ENCODE data around the gene ST8SIA6.

DNA sequence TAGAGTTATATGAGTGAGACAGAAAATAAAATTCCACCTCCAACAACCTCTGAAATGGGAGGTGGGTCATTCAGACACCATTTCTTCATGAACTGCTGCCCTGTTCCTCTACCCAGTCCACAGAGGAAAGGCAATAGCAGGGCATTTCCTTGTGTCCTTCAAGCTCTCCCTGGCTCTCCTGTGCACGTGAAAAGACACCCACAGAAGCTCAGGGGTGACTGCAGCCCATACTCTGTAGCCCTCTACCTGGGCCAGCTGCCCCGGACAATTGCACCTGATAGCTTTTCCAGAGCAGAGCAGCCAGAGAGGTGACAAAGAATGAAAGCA, 10.0 kb downstream of the ST8SIA6 start:
- TF ChIP-seq RAD21 (IDR thresholded peaks at IDR 0.05; ENCODE audit: insufficient read depth, low read depth, low read length) = no peak
- no peak for TF ChIP-seq BACH1 (IDR thresholded peaks at IDR 0.05; ENCODE audit: borderline replicate concordance)
- TF ChIP-seq POLR2A (IDR thresholded peaks at IDR 0.05; ENCODE audit: low read depth, low read length) = no peak
- TF ChIP-seq, protein P1, sequence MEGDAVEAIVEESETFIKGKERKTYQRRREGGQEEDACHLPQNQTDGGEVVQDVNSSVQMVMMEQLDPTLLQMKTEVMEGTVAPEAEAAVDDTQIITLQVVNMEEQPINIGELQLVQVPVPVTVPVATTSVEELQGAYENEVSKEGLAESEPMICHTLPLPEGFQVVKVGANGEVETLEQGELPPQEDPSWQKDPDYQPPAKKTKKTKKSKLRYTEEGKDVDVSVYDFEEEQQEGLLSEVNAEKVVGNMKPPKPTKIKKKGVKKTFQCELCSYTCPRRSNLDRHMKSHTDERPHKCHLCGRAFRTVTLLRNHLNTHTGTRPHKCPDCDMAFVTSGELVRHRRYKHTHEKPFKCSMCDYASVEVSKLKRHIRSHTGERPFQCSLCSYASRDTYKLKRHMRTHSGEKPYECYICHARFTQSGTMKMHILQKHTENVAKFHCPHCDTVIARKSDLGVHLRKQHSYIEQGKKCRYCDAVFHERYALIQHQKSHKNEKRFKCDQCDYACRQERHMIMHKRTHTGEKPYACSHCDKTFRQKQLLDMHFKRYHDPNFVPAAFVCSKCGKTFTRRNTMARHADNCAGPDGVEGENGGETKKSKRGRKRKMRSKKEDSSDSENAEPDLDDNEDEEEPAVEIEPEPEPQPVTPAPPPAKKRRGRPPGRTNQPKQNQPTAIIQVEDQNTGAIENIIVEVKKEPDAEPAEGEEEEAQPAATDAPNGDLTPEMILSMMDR (IDR thresholded peaks at IDR 0.05 in 2 of 3, conservative IDR thresholded peaks at IDR 0.05 in 1 of 3; ENCODE audit: control insufficient read depth in 2 of 3, extremely low read depth in 1 of 3, insufficient read depth in 1 of 3, low read depth in 3 of 3, low read length in 3 of 3) = no peak
- no peak for TF ChIP-seq EZH2 (IDR thresholded peaks at IDR 0.05; ENCODE audit: borderline replicate concordance, control insufficient read depth, low read depth, low read length)
- TF ChIP-seq TCF7 (IDR thresholded peaks at IDR 0.05; ENCODE audit: borderline replicate concordance) = no peak
- TF ChIP-seq YY1 (IDR thresholded peaks at IDR 0.05; ENCODE audit: low read depth, low read length) = no peak
- no peak for TF ChIP-seq POLR2AphosphoS5 (IDR thresholded peaks at IDR 0.05; ENCODE audit: low read length)
- TF ChIP-seq, protein P2, sequence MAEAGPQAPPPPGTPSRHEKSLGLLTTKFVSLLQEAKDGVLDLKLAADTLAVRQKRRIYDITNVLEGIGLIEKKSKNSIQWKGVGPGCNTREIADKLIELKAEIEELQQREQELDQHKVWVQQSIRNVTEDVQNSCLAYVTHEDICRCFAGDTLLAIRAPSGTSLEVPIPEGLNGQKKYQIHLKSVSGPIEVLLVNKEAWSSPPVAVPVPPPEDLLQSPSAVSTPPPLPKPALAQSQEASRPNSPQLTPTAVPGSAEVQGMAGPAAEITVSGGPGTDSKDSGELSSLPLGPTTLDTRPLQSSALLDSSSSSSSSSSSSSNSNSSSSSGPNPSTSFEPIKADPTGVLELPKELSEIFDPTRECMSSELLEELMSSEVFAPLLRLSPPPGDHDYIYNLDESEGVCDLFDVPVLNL (IDR thresholded peaks at IDR 0.05; ENCODE audit: low read depth, low read length) = no peak
- TF ChIP-seq, protein P3, sequence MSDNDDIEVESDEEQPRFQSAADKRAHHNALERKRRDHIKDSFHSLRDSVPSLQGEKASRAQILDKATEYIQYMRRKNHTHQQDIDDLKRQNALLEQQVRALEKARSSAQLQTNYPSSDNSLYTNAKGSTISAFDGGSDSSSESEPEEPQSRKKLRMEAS (IDR thresholded peaks at IDR 0.05; ENCODE audit: low read depth, low read length) = no peak
- no peak for TF ChIP-seq EGR1 (IDR thresholded peaks at IDR 0.05; ENCODE audit: borderline replicate concordance in 1 of 2, low read depth in 2 of 2, low read length in 2 of 2)

Data from GM12878 (cell line).